ENCODE results near the gene PDE6C. TPM values are rescaled to one million over a fixed set of nuclear protein-coding genes. Genes with fewer than 3 reads are reported as not detected.

Gene PDE6C
- total and polyA plus RNA-seq, 2 donors (not counting 1 experiment from before 2014, with no cell fraction given) = not detected

DNA sequence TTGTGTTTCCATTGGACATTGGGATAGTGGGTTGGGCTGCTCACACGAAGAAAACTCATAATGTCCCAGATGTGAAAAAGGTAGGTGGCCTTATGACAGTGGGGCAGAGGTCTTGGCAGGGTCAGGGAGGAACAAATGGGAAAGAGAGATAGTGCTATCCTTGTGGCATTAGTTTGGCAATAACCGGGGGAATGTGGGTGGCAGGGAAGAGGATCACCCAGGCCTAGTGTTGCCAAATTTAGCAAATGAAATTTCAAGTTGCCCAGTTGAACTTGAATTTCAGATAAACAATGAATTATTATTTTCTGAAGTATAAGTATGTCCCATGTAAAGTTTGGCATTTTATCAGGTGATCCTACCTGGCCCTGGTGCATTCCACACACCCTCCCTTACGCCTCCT is 789 bp downstream of the PDE6C start:
- Histone ChIP-seq H3K79me2 (ENCODE audit: control insufficient read depth, insufficient read depth, low read length) (no peaks in the 10 kb centered on the region), H3K36me3 (replicated peaks in 1 of 2; ENCODE audit: control extremely low read depth in 1 of 2, control insufficient read depth in 1 of 2, extremely low read depth in 1 of 2, insufficient read depth in 2 of 2, low read length in 1 of 2) (no peaks in the 10 kb centered on the region), H3K4me1 (ENCODE audit: control insufficient read depth in 2 of 2, insufficient read depth in 2 of 2, low read length in 2 of 2) (peaks cover 8 to 11% of the 10 kb centered on the region in 2 donors), H2AFZ (ENCODE audit: insufficient read depth, low read depth, low read length, poor library complexity, severe bottlenecking) (no peak overlapping the region), H3K27ac (ENCODE audit: low read length in 2 of 2) (no peak overlapping the region), H3K4me3 (ENCODE audit: control extremely low read depth in 1 of 5, extremely low read depth in 1 of 5, insufficient read depth in 1 of 5, low read depth in 2 of 5, low read length in 4 of 5) (no peak overlapping the region), H3K4me2 (replicated peaks; ENCODE audit: low read depth, low read length, poor library complexity, severe bottlenecking) (no peak overlapping the region), H3K9ac (ENCODE audit: low read length) (no peak overlapping the region), H4K20me1 (ENCODE audit: control insufficient read depth, insufficient read depth, low read length, poor library complexity, severe bottlenecking) (no peaks in the 10 kb centered on the region), H3K27me3 (replicated peaks in 1 of 4; ENCODE audit: control extremely low read depth in 1 of 4, control insufficient read depth in 3 of 4, insufficient read depth in 4 of 4, low read length in 3 of 4) (no peaks in the 10 kb centered on the region), H3K9me3 (ENCODE audit: control extremely low read depth in 1 of 3, control insufficient read depth in 2 of 3, insufficient read depth in 1 of 3, low read length in 2 of 3) (peaks cover 0 to under 1% (median 0%) of the 10 kb centered on the region in 3 donors)
- no peak overlapping the region for H3K4me3 Mint-ChIP-seq
- intact Hi-C loops (cut with micrococcal nuclease) = no loop called here
- H3K4me1 Mint-ChIP-seq = peaks cover 13% of the 10 kb centered on the region
- 87% methylated on average over 3 of the region's 3 CpGs for WGBS (ENCODE audit: insufficient coverage)
- no peak for TF ChIP-seq EZH2 (IDR thresholded peaks at IDR 0.05; ENCODE audit: borderline replicate concordance, insufficient read depth, low read depth, low read length, poor library complexity, severe bottlenecking)
- TF ChIP-seq, protein P1, sequence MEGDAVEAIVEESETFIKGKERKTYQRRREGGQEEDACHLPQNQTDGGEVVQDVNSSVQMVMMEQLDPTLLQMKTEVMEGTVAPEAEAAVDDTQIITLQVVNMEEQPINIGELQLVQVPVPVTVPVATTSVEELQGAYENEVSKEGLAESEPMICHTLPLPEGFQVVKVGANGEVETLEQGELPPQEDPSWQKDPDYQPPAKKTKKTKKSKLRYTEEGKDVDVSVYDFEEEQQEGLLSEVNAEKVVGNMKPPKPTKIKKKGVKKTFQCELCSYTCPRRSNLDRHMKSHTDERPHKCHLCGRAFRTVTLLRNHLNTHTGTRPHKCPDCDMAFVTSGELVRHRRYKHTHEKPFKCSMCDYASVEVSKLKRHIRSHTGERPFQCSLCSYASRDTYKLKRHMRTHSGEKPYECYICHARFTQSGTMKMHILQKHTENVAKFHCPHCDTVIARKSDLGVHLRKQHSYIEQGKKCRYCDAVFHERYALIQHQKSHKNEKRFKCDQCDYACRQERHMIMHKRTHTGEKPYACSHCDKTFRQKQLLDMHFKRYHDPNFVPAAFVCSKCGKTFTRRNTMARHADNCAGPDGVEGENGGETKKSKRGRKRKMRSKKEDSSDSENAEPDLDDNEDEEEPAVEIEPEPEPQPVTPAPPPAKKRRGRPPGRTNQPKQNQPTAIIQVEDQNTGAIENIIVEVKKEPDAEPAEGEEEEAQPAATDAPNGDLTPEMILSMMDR (IDR thresholded peaks at IDR 0.05) = no peak
- H3K27me3 Mint-ChIP-seq = peaks cover 17% of the 10 kb centered on the region
- H3K9me3 Mint-ChIP-seq (ENCODE audit: insufficient read depth) = no peaks in the 10 kb centered on the region
- DNase-seq (no peak), ATAC-seq (ENCODE audit: low read depth) (no peak)
- ChIA-PET CTCF (no interaction called here), POLR2A (no interaction called here)
- no peak overlapping the region for H3K27ac Mint-ChIP-seq

DNA sequence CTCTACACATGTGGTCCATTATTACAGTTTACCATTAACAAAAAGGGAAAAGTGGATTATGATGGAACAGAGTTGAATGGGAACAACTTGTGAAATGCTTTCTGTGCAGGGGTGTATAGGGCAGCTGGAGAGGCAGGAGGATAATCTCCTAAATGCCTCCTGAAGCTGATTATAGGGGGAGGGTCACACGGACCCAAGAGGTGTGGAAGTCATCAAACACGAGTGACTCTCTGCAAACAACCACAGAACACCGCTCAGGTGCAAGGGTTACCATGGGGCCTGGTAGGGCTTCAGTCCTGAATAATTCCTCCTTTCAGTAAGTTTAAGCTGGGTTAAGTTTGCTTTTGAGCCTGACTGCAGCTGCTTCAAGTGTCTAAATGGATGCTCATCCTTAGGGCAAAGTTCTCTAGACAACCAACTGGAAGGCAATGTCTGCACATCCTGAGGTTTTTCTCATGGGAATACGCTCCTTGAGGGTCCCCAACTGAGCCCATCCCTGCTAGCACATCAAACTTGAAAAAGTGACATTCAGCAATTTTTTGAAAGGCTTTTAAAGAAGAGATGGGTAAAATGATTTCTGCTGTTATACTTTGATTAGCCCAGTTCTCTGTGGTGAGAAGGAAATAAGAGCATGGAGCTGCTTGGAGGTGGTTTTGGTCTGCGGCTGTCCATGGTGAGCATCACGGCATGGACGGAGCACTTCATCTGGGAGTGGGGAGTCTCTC is 1.9 kb downstream of the PDE6C start:
- WGBS (ENCODE audit: insufficient coverage) = 100% methylated on average over 4 of the region's 7 CpGs
- DNase-seq (no peak), ATAC-seq (ENCODE audit: low read depth) (no peak)
- TF ChIP-seq, protein P1 (IDR thresholded peaks at IDR 0.05) = no peak
- no peak for TF ChIP-seq EZH2 (IDR thresholded peaks at IDR 0.05; ENCODE audit: borderline replicate concordance, insufficient read depth, low read depth, low read length, poor library complexity, severe bottlenecking)
- H3K9ac ChIP-seq (ENCODE audit: low read length) = no peak overlapping the region
- no peak overlapping the region for H3K4me3 ChIP-seq (ENCODE audit: control extremely low read depth in 1 of 5, extremely low read depth in 1 of 5, insufficient read depth in 1 of 5, low read depth in 2 of 5, low read length in 4 of 5)
- peaks cover 10% of the 10 kb centered on the region for H3K27me3 Mint-ChIP-seq
- H3K27ac ChIP-seq (ENCODE audit: low read length in 2 of 2) = no peak overlapping the region
- no peaks in the 10 kb centered on the region for H4K20me1 ChIP-seq (ENCODE audit: control insufficient read depth, insufficient read depth, low read length, poor library complexity, severe bottlenecking)
- no peaks in the 10 kb centered on the region for H3K79me2 ChIP-seq (ENCODE audit: control insufficient read depth, insufficient read depth, low read length)
- no peak overlapping the region for H3K27ac Mint-ChIP-seq
- no peaks in the 10 kb centered on the region for H3K36me3 ChIP-seq (replicated peaks in 1 of 2; ENCODE audit: control extremely low read depth in 1 of 2, control insufficient read depth in 1 of 2, extremely low read depth in 1 of 2, insufficient read depth in 2 of 2, low read length in 1 of 2)
- H3K4me1 Mint-ChIP-seq = peaks cover 13% of the 10 kb centered on the region
- no peaks in the 10 kb centered on the region for H3K9me3 ChIP-seq (ENCODE audit: control extremely low read depth in 1 of 3, control insufficient read depth in 2 of 3, insufficient read depth in 1 of 3, low read length in 2 of 3)
- H3K4me3 Mint-ChIP-seq = no peak overlapping the region
- intact Hi-C loops (cut with micrococcal nuclease) = no loop called here
- no peaks in the 10 kb centered on the region for H3K9me3 Mint-ChIP-seq (ENCODE audit: insufficient read depth)
- H3K27me3 ChIP-seq (replicated peaks in 1 of 4; ENCODE audit: control extremely low read depth in 1 of 4, control insufficient read depth in 3 of 4, insufficient read depth in 4 of 4, low read length in 3 of 4) = no peaks in the 10 kb centered on the region
- H2AFZ ChIP-seq (ENCODE audit: insufficient read depth, low read depth, low read length, poor library complexity, severe bottlenecking) = no peak overlapping the region
- ChIA-PET POLR2A (no interaction called here), CTCF (no interaction called here)
- H3K4me1 ChIP-seq (ENCODE audit: control insufficient read depth in 2 of 2, insufficient read depth in 2 of 2, low read length in 2 of 2) = peaks cover 8 to 11% of the 10 kb centered on the region in 2 donors
- H3K4me2 ChIP-seq (replicated peaks; ENCODE audit: low read depth, low read length, poor library complexity, severe bottlenecking) = no peak overlapping the region

Measured in B cell (primary cell).